Peyer's patch (tissue), 4 donors: ENCODE measurements around the gene ARHGEF25. TPM values are rescaled to one million over a fixed set of nuclear protein-coding genes. Genes with fewer than 3 reads are reported as not detected.

Source experiments
- DNase-seq, 3 donors: peaks; one replicate each; pipeline ENCODE4 v3.0.0-alpha.2; 2017 to 2019
- H3K27ac ChIP-seq, 4 donors: fragments of 200-600 bp; sonication (generic); one replicate each; pipeline ENCODE4 v1.5.1; 2016 to 2019
- H3K27me3 ChIP-seq, 2 donors: fragments of 200-600 bp; sonication (generic); one replicate each; pipeline ENCODE4 v1.5.1; 2019
- H3K36me3 ChIP-seq, 3 donors: fragments of 200-600 bp; sonication (generic); one replicate each; pipeline ENCODE4 v1.5.1; 2016 to 2019
- H3K4me1 ChIP-seq, 4 donors: fragments of 200-600 bp; sonication (generic); one replicate each; pipeline ENCODE4 v1.5.1; 2016 to 2019
- H3K4me3 ChIP-seq, 4 donors: fragments of 200-600 bp; sonication (generic); 1 replicate in 3 of 4; 2 replicates in 1 of 4; pipeline ENCODE4 v1.5.1; 2016 to 2019; ENCODE audit warnings: mild to moderate bottlenecking in 1 of 4
- H3K9me3 ChIP-seq, 4 donors: fragments of 200-600 bp; sonication (generic); one replicate each; pipeline ENCODE4 v1.5.1; 2016 to 2019; ENCODE audit warnings: mild to moderate bottlenecking in 1 of 4
- POLR2A ChIP-seq, 2 donors: fragments of 450-650 bp; IDR thresholded peaks; one replicate each; pipeline ENCODE4 v1.5.1; 2017; ENCODE audit warnings: antibody characterized with exemption in 2 of 2, mild to moderate bottlenecking in 2 of 2, moderate library complexity in 2 of 2
- total RNA-seq, 4 donors: library from RNA; depleted of rRNA; stranded (reverse); fragments of >200 nt; gene quantifications; one replicate each; pipeline ENCODE4 v1.1.0, GENCODE V29; 2016
- TF ChIP-seq, protein P1 (sequence below), 6 experiments: fragments of 450-650 bp in 4 of 6; fragments of 200-600 bp in 2 of 6; sonication (generic) in 1 of 6; IDR thresholded peaks; one replicate each; pipeline ENCODE4 v1.5.1; 2017 to 2019; ENCODE audit warnings: antibody characterized with exemption in 6 of 6, mild to moderate bottlenecking in 3 of 6, moderate library complexity in 1 of 6

Gene ARHGEF25
- total RNA-seq, 4 donors from 2014 or later = 5.1 to 44.6 (median 8.7) TPM

GRCh38 chr12:57611827-57612710 lies 834 bp downstream of the ARHGEF25 start:
- Histone ChIP-seq H3K27me3 (no peaks in the 10 kb centered on the region), H3K36me3 (no peaks in the 10 kb centered on the region)
- DNase-seq = no peak

DNA sequence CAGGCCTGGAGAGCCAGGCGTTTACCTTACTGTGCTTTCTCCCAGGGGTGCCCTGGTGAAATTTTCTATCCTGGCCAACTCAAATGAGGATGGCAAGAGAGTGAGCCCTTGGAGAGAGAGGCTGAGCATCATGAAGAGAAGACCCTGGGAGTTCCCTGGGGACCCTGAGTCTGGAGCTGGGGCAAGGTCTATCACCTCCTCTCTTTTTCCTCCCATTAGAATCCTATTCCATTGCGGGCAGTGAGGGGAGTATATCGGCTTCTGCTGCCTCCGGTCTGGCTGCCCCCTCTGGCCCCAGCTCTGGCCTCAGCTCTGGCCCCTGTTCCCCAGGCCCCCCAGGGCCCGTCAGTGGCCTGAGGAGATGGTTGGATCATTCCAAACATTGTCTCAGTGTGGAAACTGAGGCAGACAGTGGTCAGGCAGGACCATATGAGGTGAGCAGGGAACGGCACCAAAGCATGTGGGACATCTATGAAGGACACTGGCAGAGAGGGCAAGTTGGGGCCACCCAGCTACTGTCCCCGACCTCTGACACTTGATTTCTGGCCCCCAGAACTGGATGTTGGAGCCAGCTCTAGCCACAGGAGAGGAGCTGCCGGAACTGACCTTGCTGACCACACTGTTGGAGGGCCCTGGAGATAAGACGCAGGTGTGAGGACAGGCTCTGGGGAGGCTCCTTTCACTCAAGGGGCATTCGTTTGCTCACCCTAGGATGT lies 1.6 kb downstream of the ARHGEF25 start:
- Histone ChIP-seq H3K27ac (no peak overlapping the region), H3K9me3 (no peaks in the 10 kb centered on the region), H3K4me1 (peaks cover 0 to 15% (median 11%) of the 10 kb centered on the region in 4 donors), H3K36me3 (no peaks in the 10 kb centered on the region), H3K27me3 (no peaks in the 10 kb centered on the region), H3K4me3 (no peak overlapping the region)
- no peak for TF ChIP-seq POLR2A (IDR thresholded peaks at IDR 0.05)
- TF ChIP-seq, protein P1, sequence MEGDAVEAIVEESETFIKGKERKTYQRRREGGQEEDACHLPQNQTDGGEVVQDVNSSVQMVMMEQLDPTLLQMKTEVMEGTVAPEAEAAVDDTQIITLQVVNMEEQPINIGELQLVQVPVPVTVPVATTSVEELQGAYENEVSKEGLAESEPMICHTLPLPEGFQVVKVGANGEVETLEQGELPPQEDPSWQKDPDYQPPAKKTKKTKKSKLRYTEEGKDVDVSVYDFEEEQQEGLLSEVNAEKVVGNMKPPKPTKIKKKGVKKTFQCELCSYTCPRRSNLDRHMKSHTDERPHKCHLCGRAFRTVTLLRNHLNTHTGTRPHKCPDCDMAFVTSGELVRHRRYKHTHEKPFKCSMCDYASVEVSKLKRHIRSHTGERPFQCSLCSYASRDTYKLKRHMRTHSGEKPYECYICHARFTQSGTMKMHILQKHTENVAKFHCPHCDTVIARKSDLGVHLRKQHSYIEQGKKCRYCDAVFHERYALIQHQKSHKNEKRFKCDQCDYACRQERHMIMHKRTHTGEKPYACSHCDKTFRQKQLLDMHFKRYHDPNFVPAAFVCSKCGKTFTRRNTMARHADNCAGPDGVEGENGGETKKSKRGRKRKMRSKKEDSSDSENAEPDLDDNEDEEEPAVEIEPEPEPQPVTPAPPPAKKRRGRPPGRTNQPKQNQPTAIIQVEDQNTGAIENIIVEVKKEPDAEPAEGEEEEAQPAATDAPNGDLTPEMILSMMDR (IDR thresholded peaks at IDR 0.05) = no peak
- no peak for DNase-seq

More at GRCh38 chr12:57611827-57612710, 834 bp downstream of the ARHGEF25 start:
- Histone ChIP-seq H3K27ac (peak overlapping the region; percentile 43 to 87 (median 70)), H3K9me3 (no peaks in the 10 kb centered on the region), H3K4me1 (peaks cover 0 to 15% (median 11%) of the 10 kb centered on the region in 4 donors), H3K4me3 (peak overlapping the region; percentile 48 to 66 (median 61))
- TF ChIP-seq, protein P1 (IDR thresholded peaks at IDR 0.05) = no peak
- no peak for TF ChIP-seq POLR2A (IDR thresholded peaks at IDR 0.05)

DNA sequence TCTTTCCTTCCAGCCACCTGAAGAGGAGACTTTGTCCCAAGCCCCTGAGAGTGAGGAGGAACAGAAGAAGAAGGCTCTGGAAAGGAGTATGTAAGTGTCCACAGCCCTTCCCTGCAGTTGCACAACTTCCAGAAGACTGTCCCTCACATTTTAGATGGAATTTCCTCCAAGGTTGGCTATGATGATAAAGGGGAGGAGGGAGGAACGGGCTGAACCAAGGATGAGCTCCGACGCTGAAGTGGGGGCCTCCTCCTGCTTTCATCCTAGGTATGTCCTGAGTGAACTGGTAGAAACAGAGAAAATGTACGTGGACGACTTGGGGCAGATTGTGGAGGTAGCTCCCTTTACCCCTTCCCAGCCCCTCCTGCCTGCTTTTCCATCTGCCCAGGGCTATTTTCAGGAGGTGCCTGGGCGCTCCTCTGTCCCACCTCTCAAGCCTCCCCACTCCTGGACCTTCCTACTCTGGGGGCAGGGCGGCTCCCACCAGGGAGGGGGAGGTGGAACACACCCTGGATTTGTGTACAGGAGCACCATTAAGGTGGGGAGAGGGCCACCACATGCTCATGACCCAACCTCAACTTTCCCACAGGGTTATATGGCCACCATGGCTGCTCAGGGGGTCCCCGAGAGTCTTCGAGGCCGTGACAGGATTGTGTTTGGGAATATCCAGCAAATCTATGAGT lies 2.3 kb downstream of the ARHGEF25 start:
- Histone ChIP-seq H3K36me3 (no peaks in the 10 kb centered on the region), H3K4me1 (peaks cover 0 to 15% (median 11%) of the 10 kb centered on the region in 4 donors), H3K4me3 (no peak overlapping the region), H3K27me3 (no peaks in the 10 kb centered on the region), H3K27ac (no peak overlapping the region), H3K9me3 (no peaks in the 10 kb centered on the region)
- no peak for TF ChIP-seq POLR2A (IDR thresholded peaks at IDR 0.05)
- TF ChIP-seq, protein P1 (IDR thresholded peaks at IDR 0.05) = no peak
- no peak for DNase-seq

- Histone ChIP-seq H3K9me3 (no peaks in the 10 kb centered on the region), H3K4me3 (no peak overlapping the region), H3K27ac (no peak overlapping the region), H3K36me3 (no peaks in the 10 kb centered on the region), H3K4me1 (peaks cover 0 to 17% (median 12%) of the 10 kb centered on the region in 4 donors), H3K27me3 (peaks cover 0 to 4% of the 10 kb centered on the region in 2 donors)
- TF ChIP-seq, protein P1 (IDR thresholded peaks at IDR 0.05) = no peak
- TF ChIP-seq POLR2A (IDR thresholded peaks at IDR 0.05) = no peak
- peak in 2 of 3 donors; percentile 64 to 73 for DNase-seq
Measured at GRCh38 chr12:57614178-57614947, 3.1 kb downstream of the ARHGEF25 start.
